NCI-H187 (cell line): ENCODE data around the gene ZNF428.
"Not testable (repeated sequence)": the region's sequence is repeated elsewhere in the genome, so short reads cannot be mapped to it uniquely, and the experiment has no call there.

Source experiments
- DNase-seq, 2 experiments: peaks; one replicate each; lab custom pipeline; 2025; lab: John Stamatoyannopoulos, UW

The ZNF428 gene

GRCh38 chr19:43616954-43617353 is 2.5 kb downstream of the ZNF428 start:
- no peak for DNase-seq

- no peak for DNase-seq
Observed at GRCh38 chr19:43616306-43616705, 3.1 kb downstream of the ZNF428 start.

DNA sequence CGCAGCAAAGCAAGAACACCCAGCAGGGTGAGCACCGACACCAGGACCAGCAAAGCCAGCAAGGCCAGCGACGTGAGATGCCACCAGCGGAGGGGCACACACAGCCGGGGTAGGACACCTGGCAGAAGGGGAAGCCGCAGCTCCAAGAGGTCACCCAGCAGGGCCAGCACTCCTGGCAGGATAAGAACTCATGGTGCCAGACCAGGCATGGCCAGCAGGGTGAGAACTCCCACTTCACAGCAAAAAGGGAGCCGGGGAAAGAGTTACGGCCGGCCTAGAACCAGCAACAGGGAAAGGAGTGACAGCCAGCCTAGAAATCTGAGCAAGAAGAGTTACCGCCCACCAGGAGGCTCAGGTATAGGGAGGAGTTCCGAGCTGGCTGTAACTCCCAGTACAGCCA is 7.1 kb downstream of the ZNF428 start:
- DNase-seq = no peak

- DNase-seq = no peak
Observed at GRCh38 chr19:43611788-43612187, 7.6 kb downstream of the ZNF428 start, which contains the start of gene SRRM5. Gene SRRM5 (plus strand): TSS chr19:43612088. CDS start chr19:43612122, 34 bp downstream.

DNA sequence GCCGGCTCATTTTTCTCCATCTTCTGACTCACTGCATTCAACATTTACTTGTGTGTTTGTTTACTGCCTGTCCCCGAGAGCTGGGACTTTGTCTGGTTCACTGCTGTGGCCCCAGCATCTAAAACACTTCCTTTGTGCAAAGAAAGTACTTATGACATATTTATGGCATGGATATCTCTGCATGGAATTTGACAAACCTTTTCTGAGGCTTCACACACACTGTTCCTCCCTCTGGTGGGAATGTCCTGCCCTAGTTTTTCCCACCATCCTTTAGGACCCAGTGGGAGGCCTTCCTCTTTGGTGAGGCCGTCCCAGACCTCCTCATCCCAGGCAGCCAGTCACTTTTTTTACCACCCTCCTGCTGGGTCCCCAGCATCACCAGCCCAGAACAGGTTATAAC is 8.9 kb downstream of the ZNF428 start:
- no peak for DNase-seq

- DNase-seq = no peak
Observed at GRCh38 chr19:43609872-43610271, 9.6 kb downstream of the ZNF428 start.

DNA sequence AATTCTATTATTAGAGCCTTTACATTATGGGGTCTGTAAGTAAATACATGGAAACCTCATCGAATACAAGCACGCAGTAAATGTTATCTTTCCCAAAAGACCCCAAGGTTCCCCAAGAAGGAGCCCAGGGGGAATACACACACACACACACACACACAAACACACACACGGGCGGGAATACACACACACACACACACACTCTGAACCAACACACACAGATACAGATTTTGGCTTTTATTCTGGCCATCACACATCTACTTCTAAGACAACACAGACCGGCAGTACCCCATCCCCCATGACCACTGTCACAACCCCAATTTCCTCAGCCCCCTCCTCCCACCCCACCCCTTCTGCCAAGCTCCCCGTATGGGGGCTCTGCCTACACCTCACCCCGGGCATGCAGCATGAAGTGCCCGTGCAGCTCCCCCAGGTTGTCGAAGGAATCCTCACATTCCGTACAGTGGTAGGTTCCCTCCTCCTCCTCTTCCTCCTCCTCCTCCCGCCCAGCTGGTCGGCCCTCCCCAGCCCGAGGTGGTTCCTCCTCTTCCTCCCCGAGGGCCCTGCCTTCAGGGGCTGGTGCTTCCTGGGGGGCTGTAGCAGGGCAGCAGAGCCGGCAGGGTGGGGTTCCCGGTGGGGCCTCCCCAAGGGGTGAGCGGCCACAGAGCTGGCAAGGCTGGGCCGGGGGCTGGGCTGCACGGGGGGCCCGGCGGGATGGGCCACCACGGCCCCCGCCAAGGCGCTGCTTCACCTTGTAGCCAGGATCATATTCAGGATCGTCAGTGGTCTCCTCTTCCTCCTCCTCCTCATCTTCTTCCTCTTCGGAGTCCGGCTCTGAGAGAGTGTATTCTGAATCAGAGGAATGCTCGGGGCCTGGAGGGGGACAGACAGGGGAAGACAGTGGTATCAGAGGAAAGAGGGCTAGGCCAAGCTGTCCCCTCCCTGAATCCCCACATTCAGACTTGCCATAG is 11.9 kb downstream of the ZNF428 start:
- DNase-seq = no peak

DNA sequence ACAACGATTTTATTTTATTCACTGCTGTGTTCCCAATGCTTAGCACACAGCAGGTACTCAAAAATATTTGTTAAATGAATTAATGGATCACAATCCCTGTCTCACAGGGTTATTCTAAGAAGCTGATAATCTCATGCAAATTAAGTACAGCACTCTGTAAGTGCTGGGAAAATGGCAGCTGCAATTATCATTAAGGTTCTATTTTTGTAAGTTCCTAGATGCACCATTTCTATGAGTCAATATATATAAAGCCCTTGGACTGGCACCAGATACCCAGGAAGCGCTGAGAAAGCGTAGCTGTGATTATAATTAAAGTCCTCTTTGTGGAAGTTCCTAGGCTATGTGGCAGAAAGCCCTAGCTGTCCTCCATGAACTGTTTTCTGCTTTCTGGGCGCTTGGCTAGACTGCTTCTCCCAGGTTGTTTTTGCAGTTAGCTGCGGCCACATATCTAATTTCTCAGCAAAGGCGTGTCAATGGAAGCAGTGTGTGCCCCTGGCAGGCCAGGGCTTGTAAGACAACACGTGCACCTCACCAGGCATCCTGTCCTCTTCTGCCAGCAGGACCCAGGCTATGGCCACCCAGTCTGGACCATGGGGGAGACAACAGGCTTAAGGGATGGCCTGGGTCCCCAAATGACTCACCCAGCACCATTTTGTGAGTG is 12.7 kb downstream of the ZNF428 start:
- DNase-seq = no peak

- no peak for DNase-seq
Observed at GRCh38 chr19:43605875-43606568, 13.4 kb downstream of the ZNF428 start.

- DNase-seq = not testable (repeated sequence)
Observed at GRCh38 chr19:43600326-43600725, 19.1 kb downstream of the ZNF428 start.

DNA sequence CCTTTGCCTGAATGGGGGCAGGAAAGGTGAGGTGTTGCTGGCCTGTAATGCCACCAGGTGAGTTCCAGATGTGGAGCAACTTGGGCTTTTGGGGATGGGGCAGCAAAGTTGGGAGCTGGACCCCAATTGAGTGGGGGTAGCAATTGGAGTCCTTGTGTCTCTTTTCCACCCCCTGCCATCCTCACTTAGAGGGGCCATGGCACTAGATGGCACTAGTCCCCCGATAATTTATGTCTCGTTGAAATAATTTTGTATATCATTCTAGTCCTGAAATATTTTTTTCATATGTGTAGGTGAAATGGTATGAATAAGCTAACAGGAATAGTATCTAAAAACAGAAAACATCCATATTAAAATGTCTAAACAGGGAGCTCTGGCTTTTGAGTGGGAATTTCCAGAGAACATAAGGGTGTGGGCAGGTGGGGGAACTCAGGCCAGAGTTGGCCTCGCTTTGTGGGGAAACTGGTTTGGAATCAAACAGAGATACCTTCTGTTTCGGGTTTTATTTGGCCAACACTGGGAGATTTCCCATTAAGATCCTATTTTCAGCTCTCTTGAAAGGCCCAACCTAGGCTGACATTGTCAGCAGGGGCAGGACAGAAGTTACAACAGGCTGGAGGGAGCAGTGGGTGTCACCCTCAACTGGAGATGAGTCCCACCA is 19.7 kb downstream of the ZNF428 start:
- DNase-seq = no peak

DNA sequence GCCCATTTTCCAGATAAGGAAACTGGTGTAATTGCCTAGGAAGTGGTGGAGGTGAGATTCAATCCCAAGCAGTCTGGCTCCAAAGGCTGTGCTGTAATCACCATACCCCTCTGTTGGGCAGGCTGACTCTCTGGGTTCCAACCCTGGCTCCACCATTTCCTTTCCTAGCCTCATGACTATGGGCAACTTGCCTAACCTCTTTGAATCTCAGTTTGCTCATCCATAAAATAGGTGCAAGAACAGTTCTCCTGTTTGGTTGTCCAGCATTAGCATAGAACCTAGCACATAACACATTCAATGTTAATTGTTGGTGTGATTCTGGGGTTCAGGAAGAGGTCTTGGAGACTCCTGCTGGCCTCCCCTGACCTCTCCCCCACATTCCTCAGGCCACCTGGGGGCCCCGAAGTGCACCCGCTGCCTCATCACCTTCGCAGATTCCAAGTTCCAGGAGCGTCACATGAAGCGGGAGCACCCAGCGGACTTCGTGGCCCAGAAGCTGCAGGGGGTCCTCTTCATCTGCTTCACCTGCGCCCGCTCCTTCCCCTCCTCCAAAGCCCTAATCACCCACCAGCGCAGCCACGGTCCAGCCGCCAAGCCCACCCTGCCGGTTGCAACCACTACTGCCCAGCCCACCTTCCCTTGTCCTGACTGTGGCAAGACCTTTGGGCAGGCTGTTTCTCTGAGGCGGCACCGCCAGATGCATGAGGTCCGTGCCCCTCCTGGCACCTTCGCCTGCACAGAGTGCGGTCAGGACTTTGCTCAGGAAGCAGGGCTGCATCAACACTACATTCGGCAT is 20.8 kb downstream of the ZNF428 start:
- no peak for DNase-seq

GRCh38 chr19:43597876-43598275 is 21.6 kb downstream of the ZNF428 start:
- no peak for DNase-seq

DNA sequence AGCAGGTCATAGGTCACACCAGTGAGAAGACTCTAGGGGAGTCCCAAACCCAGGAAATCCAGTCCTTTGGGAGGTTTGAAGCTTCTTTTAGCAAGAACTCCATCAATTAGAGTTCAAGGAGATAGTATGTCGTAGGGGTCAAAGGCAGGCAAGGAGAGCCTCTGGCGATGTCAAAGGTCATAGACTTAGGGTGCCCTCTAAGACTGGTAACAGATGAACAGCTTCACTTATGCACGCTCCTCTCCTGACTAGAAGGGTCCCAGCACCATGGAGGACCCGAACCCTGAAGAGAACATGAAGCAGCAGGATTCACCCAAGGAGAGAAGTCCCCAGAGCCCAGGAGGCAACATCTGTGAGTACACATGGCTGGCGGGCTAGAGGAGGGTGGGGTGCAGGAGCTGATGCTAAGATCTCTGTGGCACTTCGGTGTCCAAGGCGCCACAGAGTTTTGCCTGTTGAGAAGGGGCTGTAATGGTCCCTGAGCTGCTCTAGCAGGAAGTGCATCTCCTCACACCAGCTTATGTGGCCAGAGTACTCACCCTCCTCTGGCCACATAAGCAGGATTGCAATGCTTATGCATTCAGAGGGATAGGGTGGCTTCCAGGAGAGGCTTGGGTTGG is 22.5 kb downstream of the ZNF428 start:
- DNase-seq = no peak

- DNase-seq = peak; percentile 100
Observed at GRCh38 chr19:43595999-43596841, 23.2 kb downstream of the ZNF428 start, which contains the start of the genes IRGQ and ZNF576. Gene IRGQ (minus strand): TSS chr19:43596134. CDS start chr19:43595338, 796 bp downstream. Gene ZNF576 (plus strand): TSS chr19:43596595. CDS start chr19:43597109, 514 bp downstream.

- DNase-seq = no peak
Observed at GRCh38 chr19:43595605-43595998, 23.8 kb downstream of the ZNF428 start.

DNA sequence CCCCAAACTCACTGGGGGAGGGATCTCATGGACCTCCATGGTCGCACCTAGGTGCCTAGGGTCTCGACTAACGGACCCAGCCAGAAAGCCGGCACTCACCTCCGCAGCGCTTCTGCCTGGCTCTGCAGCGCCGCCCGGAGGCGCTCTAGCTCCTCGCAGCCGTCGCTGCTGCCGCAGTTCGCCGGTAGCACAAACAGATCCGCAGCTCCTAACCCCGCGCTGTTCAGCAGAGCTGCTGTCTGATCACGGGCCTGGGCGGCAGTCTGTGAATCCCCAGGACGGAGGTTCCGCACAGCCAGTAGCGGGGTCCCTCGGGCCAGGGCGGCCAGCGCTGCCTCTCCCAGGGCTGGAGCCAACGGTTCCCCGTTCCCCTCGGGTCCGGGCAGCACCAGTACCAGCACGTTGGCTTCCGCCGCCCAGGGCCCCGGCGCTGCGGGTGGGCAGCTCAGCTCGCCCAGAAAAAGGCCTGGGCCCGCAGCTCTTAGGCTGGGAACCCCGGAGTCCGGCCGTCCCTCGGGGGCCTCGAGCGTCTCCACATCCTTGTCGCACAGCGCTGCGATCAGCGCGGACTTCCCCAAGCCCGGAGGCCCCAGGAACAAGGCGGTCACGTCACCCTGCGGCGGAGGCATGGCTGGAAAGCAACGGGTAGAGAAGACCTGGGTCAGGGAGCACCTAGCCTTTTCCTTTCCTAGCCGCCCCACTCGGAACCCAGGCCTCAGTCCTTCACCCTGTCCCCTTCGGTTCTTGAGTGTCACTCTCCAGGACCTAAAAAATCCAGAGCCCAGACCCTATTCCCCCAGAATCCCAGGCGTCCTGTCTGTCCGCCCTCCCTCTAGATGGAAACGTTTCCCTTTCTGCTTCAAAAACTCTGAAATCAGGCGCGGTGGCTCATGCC is 24.5 kb downstream of the ZNF428 start:
- peak in 1 of 2 experiments; percentile 3 for DNase-seq

- no peak for DNase-seq
Observed at GRCh38 chr19:43594081-43594697, 25.2 kb downstream of the ZNF428 start.
